Measurements from ENCODE around the gene FHDC1.

Gene FHDC1

DNA sequence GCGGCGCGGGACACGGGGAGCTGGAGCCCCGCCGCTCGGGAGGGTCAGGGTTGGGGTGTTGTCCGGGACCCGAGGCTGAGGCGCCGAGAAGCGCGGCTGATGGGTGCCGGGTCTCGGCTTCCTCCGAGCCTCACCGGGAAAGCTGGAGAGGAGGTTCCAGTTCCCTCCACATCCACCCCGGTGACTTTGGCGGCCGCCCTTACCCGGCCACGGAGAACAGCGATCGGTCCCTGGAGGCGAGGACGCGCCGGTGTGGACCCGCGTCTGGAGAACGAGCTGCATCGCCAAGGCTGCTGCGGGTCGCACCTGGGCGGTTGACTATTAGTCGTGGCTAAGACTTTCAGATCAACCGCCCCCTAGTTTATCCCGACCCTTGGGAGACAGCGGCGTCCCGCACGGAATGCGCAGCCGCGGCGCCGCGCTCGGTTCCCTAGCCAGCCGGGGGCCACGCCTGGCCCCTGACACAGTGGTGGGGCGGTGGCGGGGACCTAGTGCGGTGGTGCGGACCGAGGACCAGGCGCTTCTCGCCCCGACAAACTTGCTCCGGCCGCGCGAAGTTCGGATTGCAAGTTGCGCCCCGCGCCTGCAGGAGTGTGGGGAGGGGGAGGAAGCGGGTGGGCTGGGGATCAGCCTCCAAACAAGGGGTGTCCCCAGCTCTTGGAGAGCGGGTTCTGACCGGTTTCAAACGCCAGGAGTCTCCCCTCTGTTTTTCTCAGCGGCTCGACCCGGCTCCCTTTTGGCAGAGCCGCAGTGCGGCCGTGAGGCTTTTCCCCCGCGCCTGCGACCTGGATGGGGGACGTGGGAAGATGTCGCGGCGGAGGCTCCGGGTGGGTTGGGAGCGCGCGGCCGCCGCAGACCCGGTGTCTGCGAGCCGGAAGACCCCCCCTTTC is 568 bp downstream of the FHDC1 start:
- DNase-seq: no peak

DNA sequence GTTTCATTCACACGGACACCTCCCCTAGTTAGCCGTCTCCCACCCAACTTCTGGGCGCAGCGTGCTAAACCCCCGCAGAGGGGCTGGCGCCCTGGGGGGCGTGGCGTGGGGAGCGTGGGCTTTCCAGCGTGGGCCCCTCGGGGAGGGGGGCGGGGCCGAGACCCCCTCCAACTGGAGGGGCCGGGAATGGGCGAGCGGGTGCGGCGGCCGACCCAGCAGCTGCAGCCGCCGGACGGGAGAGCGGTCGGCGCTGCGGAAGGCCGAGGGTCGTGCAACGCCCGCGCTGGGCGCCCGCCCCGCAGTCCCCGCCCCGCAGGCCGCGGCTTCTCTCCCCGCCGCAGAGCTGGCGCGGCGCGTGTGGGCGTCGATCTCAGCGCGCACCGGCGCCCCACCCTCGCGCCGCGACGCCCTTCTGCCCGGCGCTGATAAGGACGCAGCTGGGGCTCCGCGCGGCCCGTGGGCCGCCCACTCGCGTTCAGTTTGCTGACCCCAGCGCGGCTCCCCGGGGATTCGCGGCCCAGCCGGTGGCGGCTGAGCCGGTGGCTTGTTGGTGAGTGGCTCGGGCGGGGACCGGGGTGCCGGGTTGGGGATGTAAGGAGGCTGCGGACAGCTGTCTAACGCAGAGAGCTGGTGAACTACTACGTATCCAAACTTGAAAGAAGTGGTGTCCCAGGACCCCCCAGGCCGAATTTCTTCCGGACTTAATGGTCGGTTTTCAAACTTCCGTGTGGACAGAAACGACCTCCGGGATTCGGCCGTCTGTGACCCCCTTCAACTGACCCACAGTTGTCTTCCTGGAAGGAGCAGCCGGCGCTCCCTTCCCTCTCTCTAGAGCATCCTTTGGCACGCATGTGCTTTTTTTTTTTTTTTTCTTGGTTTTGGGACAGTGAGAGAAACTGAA is 1.5 kb downstream of the FHDC1 start:
- peak; percentile 26 for DNase-seq

DNA sequence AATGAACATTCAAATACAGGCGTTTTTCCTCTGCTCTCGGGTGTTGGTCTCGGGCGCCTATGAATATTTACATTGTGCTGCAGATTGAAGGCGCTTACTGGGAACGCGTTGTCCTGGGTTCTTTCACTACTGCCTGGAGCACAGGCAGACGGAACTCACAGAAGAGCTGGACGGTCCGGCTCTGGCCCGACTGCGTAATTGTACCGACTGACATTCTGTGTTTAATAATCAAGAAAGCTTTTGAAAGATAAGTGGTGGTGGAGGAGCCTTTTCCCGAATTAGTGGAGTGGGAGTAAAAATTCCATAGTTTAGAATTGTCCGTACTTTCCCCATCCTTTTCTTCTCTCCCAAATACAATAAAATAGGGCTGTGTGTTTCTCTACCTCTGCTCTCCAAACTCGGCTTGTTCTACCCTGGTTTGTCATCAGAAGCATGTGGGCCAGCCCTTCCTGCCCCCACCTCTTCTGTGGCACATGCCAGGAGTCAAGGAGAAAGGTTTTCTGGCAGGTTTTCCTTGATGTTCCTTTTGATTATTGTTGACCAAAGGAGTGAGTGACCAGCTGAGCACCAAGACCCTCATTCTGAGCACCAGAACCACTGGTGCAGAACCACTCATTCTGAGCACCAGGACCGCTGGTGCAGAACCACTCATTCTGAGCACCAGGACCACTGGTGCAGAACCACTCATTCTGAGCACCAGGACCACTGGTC is 2.3 kb downstream of the FHDC1 start:
- DNase-seq: no peak

DNA sequence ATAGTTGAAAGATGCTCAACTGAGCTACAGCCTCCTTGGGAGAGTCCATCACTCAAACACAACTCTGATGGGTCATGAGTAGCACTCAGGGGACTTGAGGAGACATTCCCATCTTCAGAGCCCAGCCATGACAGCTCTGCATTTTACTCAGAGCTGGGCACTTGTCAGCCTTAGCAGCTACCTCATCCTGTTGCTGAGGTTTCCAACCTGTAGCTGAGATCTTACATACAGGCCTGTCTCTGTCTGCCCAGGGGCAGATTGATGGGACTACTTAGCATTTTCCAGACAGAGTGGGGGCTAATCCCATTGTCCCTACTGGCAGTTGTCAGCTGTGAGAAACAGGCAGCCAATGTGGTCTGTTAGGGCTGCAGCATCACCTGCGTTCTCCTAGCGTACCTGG is 3.5 kb downstream of the FHDC1 start:
- DNase-seq: no peak

DNA sequence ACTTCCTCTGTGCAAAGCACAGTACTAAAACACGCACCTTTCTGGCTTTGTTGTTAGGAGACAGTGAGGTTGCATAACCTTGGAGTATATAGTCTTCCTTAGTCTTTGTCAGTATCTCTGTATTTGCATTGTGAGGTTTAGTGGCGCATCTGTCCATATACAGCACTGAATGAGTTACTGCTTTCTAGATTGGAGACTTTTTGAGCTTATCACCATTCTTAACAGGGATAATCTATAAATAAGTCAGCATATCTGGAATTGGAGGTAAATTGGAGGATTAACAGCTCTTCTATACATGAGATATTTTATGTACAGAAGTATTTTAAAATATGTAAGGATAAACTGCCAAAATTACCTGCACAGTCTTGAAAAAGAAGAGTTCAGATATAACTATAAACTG is 4.3 kb downstream of the FHDC1 start:
- no peak for DNase-seq

DNA sequence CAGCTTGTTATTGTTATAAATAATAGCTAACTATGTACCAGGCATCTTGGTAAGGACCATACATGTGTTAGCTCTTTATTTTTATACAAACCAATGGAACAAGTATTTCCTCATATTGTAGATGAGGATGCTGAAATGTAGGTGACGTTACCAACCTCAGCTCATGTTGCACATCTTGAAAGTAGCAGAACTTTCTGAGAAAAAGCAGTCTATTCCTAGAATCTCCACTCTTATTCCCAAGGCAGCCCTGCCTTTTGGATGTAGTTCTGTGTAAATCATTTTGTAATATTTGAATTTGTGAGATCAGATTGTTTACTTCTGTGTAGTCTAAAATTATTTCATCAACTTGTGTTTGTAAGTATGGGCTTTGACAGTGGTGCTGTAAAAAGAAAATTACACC is 5.3 kb downstream of the FHDC1 start:
- no peak for DNase-seq

DNA sequence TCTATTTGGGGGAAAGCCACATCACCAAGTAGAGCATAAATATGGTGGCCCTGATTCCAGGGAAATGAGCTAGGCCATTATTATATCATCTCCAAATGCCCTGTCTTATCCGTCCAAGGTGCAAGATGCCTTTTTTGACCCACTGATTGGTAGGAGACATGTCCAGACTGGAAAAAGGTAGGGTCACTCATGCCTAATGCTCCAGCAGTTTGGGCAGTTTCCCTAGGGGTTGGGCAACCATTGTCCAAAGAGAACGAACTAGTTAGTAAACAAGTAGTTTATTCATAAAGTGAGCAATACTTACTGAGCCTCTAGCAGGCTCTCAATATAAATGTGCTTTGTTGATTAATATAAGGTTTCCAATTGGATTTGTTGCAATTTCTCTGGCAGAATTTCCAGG is 6.2 kb downstream of the FHDC1 start:
- no peak for DNase-seq

DNA sequence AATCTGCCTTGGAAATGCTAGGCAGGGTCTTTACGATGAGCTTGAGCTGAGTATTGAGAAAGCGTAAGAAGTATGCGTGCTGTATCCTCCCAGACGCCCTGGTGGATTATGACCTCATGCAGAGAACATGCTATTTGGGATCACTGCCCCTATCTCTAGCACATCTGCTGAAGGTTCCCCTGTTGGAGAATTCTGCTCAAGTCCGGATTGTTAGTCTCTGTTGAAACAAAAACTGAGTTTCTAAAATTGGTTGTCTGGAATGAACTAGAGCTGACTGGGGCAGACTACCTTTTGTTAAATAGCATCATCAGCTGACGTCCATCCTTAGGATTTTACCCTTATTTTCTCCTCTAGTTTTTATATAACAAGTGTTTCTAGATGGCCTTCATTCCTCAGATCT is 7.5 kb downstream of the FHDC1 start:
- DNase-seq: no peak

DNA sequence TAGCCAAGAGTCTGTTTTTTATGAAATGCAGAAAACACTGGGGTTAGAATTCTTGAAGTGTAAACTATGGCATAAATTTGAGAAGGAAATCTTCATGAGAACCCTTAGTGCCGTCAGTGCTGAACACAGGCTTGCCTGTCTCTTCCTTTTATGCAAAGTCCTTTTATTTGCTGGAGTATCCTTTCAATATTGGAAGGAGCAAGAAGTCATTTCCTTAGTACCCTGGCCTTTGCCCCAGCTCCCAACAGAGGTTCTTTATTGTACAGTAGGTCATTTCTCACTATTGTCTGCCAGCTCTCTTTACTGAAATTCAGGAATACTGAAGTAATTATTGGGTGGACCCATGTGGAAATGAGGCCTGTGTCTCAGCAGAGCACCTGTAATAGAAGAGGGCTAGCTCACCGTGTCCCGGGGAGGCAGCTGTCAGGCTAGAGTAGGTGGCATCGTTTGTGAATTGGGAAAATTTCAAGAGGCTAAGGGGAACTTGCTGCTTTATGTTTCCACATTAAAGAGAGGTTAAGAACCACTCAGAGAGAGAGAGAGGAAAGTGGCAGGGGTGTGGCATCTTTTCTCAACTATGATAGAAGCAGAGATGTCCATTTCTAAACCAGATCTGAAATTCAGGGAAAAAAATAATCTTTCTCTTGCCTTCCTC is 8.7 kb downstream of the FHDC1 start:
- no peak for DNase-seq

DNA sequence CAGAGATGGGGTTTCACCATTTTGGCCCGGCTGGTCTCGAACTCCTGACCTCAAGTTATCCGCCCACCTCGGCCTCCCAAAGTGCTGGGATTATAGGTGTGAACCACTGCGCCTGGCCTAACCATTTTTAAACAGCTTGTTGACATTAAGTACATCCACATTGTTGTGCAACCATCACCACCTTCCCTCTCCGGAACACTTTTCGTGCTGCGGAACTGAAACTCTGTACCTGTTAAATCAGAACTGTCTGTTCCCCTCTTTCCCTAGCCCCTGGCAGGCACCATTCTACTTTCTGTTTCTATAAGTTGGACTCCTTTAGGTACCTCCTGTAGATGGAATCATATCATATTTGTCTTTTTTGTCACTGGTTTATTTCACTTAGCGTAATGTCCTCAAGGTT is 9.5 kb downstream of the FHDC1 start:
- DNase-seq: no peak

DNA sequence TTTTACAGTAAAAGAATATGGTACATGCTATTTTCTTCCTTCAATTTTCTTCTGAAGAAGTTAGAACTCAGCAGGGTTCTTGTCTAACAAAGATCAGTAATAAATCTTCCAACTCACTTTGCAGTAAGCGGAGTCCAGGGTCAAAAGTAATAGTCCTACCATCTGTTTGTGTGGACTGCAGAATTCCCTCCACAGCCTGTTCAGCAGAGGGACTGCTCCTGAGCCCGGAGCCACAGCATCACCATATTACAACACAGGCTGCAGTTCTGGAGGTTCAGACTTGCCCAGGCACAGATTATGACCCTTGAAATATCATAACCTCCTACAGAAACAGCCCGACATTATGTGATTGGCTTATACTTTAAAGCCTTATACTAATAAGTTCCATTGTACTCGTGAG is 10.3 kb downstream of the FHDC1 start:
- DNase-seq: no peak

DNA sequence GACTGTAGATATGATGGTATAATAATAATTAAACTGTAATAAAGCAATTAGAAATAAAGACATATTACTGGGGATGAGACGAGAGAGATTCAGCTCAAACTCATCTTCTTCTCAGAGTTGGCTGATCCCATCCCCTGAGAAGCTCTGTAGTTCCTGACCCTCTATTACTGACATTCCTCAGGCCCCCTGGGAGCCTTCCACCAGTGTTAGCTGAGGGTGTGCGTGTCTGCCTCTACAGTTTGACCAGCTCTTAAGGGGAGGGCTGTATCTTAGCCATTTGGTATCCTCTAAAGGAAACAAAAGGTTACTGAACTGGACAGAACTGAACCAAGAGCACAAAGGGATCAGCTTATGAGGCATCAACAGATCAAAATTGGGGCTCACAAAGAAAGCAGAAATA is 11.2 kb downstream of the FHDC1 start:
- DNase-seq: no peak

DNA sequence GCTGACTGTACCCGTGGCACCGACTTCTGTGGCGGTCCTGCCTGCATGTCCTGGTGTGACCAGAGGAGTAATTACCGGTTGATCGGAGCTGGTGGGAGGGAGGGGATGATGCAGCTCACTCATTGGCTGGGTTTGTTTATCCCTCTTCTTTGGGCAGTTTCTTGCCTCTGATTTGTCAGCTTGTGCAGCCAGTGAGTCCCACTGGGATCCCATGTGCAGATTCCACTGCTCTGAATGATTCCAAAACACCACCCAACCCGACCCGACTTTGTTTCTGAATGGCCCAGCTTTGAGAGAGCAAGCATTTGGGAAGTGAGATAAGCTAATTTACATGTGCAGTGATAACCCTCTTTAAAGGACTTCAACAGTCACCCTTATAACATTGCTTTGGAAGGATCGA is 13.8 kb downstream of the FHDC1 start:
- no peak for DNase-seq

DNA sequence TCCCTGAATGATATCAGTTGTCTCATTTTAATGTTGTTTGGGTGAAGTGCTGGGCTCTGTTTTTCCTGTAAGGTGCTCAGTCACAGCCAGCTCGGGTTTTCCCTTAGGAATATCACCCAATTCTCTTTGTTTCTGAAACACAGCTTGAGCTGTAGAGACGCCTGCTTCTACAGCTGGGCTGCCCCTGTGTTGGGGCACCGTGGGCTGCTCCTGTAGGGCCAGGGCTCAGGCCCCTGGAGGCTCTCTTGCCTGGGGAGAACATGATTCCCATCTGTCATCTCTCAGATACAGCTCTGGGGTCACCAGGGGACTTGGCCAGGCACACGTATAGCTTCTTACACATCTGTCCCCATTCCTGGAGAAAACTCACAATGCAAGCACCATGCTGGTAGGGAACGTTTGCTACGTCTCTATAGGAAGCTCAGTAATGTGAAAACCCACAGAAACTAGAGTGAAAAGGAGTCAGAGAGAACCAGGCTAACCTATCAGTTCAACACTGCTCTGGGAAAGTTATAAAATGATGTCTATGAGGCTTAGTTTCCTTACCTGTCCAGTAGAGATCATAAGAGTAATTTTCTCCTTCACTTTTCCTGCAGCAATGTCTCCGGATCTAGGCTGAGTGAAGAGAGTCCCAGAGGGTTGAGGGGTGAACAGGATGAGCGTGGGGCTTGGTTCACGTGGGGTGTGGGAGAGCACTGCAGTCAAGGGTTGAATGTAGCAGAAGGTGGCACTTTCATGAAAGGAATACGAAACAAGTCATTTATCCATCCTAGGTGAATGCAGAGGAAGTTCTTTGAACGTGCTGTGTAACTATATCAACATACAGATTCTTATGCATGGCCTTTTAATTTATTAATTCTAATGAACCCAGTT is 14.5 kb downstream of the FHDC1 start:
- DNase-seq: no peak

DNA sequence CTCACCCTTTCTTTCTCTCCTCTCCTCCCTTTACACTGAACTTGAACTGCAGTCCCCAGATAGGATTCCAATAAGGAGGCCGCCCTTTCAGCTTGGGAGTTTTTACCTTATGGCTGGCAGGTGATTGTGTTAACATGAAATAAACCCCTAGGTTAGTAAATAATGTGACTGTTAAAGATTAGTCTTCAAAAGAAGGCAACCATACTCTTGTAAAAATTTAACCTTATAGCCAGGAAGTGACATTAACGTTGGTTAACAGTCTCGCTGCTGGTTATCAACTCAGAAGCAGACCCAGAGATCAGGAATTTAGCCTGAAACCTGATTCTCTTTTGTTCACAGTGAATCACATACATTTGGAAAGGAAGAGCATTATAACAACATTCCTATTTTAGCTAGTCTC is 15.2 kb downstream of the FHDC1 start:
- no peak for DNase-seq

DNA sequence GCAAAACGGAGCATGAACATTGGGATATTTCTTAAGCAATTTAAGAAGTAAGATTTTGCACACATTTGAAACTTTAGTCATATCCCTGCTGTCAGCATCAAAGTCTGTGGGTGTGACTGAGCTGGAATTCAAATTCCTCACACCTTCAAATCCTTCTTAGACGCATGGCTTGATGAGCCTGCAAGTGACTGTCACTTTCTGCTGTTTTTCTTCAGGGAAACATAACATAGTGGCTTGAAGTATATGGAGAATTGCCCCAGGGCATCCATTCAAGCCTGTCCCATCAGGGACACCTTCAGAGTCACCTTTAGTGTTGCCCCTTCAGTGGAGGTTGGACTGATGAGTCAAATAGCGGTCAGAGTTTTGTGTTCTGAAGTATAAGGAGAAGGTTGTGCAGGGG is 17.4 kb downstream of the FHDC1 start:
- no peak for DNase-seq

DNA sequence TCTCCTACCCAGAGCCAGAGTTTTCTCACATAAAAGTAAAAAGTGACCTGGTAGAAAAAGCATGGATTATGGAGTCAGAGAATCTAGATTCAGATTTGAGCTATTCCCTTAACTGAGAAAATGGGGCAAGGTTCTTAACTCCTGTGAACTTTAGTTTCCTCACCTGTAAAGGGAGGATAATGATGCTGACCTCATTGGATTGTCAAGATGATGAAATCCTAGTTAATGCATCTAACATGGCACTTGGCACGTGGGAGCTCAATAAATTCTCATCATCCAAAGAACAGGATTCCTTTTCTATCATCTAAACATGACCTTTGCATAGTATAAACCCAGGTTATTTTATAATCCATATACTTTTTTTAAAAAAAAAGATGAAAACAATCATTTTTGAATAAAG is 18.6 kb downstream of the FHDC1 start:
- DNase-seq: no peak

DNA sequence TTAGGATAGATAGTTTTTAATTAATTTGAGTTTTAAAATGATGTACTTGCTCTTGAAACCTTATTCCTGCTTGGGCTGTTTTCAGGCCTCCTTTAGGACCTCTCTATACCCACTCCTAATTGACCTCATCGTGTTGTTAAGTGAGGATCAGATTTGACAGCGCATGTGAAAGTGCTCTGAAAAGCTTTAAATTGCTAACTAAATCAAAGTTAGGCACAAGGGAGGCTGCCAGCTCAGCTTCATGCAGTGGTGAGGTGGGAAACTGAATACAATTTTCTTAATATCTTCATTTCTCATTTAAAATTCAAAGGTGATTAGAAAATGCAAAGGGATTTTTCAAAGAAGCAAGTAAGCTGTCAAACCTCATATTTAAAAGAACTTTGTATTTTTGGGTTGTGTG is 20.0 kb downstream of the FHDC1 start:
- no peak for DNase-seq

DNA sequence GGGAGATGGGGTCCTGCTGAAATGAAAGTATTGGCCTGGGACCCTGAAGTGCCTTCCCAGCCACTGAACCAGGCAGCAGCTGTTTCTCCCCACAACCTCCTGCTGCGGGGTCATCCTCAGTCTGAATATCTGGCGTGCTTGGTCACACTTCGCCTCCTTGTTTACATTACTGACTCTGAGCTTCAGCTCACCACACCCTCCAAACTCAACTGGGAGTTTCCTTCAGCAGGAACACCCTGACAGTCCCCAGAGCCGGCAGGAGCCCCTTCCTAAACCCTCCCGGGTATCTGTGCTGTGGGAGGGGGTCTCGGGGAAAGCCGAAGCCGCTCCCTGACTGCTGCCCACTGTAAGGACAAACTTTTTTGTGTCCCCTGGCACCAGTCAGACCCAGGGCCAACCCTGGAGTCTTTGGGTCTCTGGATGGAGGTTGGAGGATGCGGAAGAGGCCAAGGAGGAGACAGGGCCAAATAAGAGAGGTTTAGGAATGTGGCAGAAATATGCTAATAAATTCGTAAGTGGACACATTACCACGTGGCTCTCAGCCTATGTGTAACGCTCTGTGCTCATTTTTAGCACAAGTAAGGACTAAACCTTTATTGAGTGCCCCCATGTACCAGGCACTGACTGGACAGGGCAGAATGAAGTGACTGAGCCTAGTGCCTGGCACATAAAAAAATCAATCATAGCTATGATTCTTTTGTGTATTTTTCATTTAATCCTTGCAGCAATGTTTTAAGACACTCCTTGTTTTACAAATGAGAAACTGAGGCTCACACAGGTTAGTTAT is 20.7 kb downstream of the FHDC1 start:
- no peak for DNase-seq

DNA sequence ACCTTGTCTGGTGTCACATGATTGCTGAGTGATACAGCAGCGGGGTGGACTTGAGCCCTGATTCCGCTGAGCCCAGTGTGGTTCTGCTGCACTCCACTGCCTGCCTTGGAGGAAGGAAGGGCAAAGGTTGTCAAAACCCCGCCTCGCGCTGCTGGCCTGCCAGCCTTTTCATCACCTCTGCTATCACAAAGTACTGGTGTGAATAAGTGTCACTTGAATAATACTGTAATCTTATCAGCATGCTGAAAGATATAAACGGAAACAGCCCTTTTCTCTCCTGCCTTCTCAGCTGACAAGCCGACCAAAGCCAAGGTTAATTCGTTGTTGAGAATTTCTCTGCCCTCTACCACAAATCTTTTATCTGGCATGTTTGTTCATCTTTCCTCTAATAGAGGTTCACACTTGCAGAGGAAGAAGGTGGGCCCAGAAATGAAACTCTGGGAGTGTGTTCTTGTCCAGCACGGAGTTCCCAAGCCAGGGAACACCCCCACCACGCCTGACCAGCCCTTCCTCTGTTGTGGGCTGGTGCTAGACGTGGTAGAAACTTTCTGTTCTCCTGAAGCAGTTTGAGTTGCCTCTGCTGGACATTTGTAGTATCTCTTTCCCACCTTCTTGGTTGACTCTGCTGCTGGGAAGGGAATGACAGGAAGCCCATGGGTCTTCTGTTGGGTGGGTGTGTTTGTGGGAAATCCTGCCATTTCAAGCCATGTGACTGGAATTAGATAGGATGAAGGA is 21.5 kb downstream of the FHDC1 start:
- DNase-seq: no peak

All from COR-L47 (cell line).